ENCODE data around the gene RIT1. TPM values are rescaled to one million over a fixed set of nuclear protein-coding genes. Genes with fewer than 3 reads are reported as not detected.

RIT1 gene
- total and polyA plus RNA-seq, 2 of the 13 experiments (the other 11 are each of a cell fraction or from before 2014, with no cell fraction given), result 12.2 to 32.2 TPM

GRCh38 chr1:155898888-155899287, 12.3 kb downstream of the RIT1 start:
- Histone ChIP-seq H3K79me2 (ENCODE audit: insufficient read depth, low read length) (no peaks in the 10 kb centered on the region), H4K20me1 (ENCODE audit: insufficient read depth, low read length) (no peaks in the 10 kb centered on the region), H3K4me1 (ENCODE audit: insufficient read depth, low read length) (peaks cover 3% of the 10 kb centered on the region), H2AFZ (ENCODE audit: low read length) (no peak overlapping the region), H3K27me3 (ENCODE audit: control insufficient read depth in 1 of 2, insufficient read depth in 2 of 2, low read length in 2 of 2) (no peaks in the 10 kb centered on the region), H3K27ac (ENCODE audit: extremely low read length, insufficient read depth, low read length) (no peak overlapping the region), H3K36me3 (replicated peaks in 1 of 2; ENCODE audit: control insufficient read depth in 1 of 2, insufficient read depth in 2 of 2, low read length in 2 of 2) (peaks cover 10 to 28% of the 10 kb centered on the region in 2 experiments), H3K4me2 (ENCODE audit: low read depth, low read length) (no peak overlapping the region), H3K9me3 (ENCODE audit: low read length) (no peaks in the 10 kb centered on the region), H3K9ac (ENCODE audit: insufficient read depth, low read depth, low read length) (no peak overlapping the region), H3K4me3 (replicated peaks in 1 of 3; ENCODE audit: insufficient read depth in 1 of 3, low read depth in 2 of 3, low read length in 3 of 3) (no peak overlapping the region)
- WGBS (ENCODE audit: low lambda C conversion rate), result 96% methylated on average over 2 of the region's 2 CpGs
- ChIA-PET POLR2A (interaction anchor here (1.1 kb wide), 1 partner anchor 12 kb away, joined by 3 read pairs; the partner anchor contains the start of gene RIT1), CTCF (ENCODE audit: low intra/inter-chr PET ratio, low total read pairs) (no interaction called here)
- no peak for DNase-seq (ENCODE audit: low spot score)
- in situ Hi-C loops (cut with HindIII; ENCODE audit: extremely low pct_ligation_motif_present, low pct_unique_long_range_greater_than_20kb), result no loop called here
- intact Hi-C loops (cut with micrococcal nuclease; ENCODE audit: unreplicated experiment), result loop anchor here (10.0 kb wide), 1 partner anchor 1516 kb away; no protein-coding TSS in a partner anchor
- BruUV-seq (replicated peaks), result no TSS peak
- ATAC-seq, result no peak
- TF ChIP-seq TRAFD1 (CRISPR knock-in tag; IDR thresholded peaks at IDR 0.05; ENCODE audit: borderline replicate concordance) (no peak), ATF7-NPFF (CRISPR knock-in tag; IDR thresholded peaks at IDR 0.05; ENCODE audit: low read depth) (no peak), RAD51 (IDR thresholded peaks at IDR 0.05; ENCODE audit: borderline replicate concordance) (no peak), ZNF18 (CRISPR knock-in tag; IDR thresholded peaks at IDR 0.05; ENCODE audit: insufficient replicate concordance) (no peak), FOXA1 (IDR thresholded peaks at IDR 0.05) (no peak), FOXA1 (CRISPR knock-in tag; IDR thresholded peaks at IDR 0.05) (no peak), ZNF510 (CRISPR knock-in tag; IDR thresholded peaks at IDR 0.05; ENCODE audit: low read depth) (no peak), SAFB2 (CRISPR knock-in tag; IDR thresholded peaks at IDR 0.05; ENCODE audit: borderline replicate concordance, low read depth) (no peak), ARNT (IDR thresholded peaks at IDR 0.05) (no peak), FOXP1 (IDR thresholded peaks at IDR 0.05) (no peak), FOXP1 (CRISPR knock-in tag; IDR thresholded peaks at IDR 0.05) (no peak), NCOA5 (CRISPR knock-in tag; IDR thresholded peaks at IDR 0.05) (no peak)
- TF ChIP-seq, protein P1, sequence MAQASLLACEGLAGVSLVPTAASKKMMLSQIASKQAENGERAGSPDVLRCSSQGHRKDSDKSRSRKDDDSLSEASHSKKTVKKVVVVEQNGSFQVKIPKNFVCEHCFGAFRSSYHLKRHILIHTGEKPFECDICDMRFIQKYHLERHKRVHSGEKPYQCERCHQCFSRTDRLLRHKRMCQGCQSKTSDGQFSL (CRISPR knock-in tag; IDR thresholded peaks at IDR 0.05), result no peak
- FAIRE-seq, result no peak
